Natural killer cell (primary cell): ENCODE data around the gene PLEKHG5. TPM values are rescaled to one million over a fixed set of nuclear protein-coding genes. Genes with fewer than 3 reads are reported as not detected.

Source experiments
- ATAC-seq, 3 donors: fragments of 150-1000 bp in 2 of 3; fragments of 200-7000 bp in 1 of 3; cut with Tn5 transposase; 1 replicate in 1 of 3; 2 replicates in 2 of 3; pipeline ENCODE4 v1.10.0; 2021; ENCODE audit warnings: mild to moderate bottlenecking in 2 of 3, moderate library complexity in 2 of 3
- DNase-seq, 2 donors: peaks; one replicate each; pipeline versions ENCODE4 v3.0.0 to v3.0.0-alpha.2; 2013 to 2021; ENCODE audit warnings: mixed read lengths in 1 of 2
- H3K27ac ChIP-seq: one replicate; pipeline ENCODE4 v1.5.1; 2013; ENCODE audit warnings: mild to moderate bottlenecking, low read length
- H3K27me3 ChIP-seq: one replicate; pipeline ENCODE4 v1.6.1; 2013; ENCODE audit warnings: low read length; ENCODE audit not compliant: control insufficient read depth, insufficient read depth
- H3K36me3 ChIP-seq: one replicate; pipeline ENCODE4 v1.6.1; 2013; ENCODE audit warnings: low read length; ENCODE audit not compliant: control insufficient read depth, insufficient read depth
- H3K4me1 ChIP-seq: one replicate; pipeline ENCODE4 v1.6.1; 2013; ENCODE audit warnings: low read length; ENCODE audit not compliant: control insufficient read depth, insufficient read depth
- H3K4me3 ChIP-seq: one replicate; pipeline ENCODE4 v1.5.1; 2013; ENCODE audit warnings: low read length
- H3K9me3 ChIP-seq: one replicate; pipeline ENCODE4 v1.6.1; 2013; ENCODE audit warnings: low read length; ENCODE audit not compliant: control insufficient read depth, insufficient read depth
- H3K27ac Mint-ChIP-seq, 2 donors: one replicate each; pipeline ENCODE4 v1.8.0; 2022; ENCODE audit warnings: mild to moderate bottlenecking in 2 of 2, mixed read lengths in 2 of 2, moderate library complexity in 1 of 2
- H3K27me3 Mint-ChIP-seq, 2 donors: one replicate each; pipeline ENCODE4 v1.8.0; 2022; ENCODE audit warnings: low read depth in 2 of 2, mixed read lengths in 2 of 2
- H3K36me3 Mint-ChIP-seq: one replicate; pipeline ENCODE4 v1.8.0; 2022; ENCODE audit warnings: mixed read lengths
- H3K4me1 Mint-ChIP-seq, 2 donors: one replicate each; pipeline ENCODE4 v1.8.0; 2022; ENCODE audit warnings: mixed read lengths in 2 of 2
- H3K4me3 Mint-ChIP-seq: one replicate; pipeline ENCODE4 v1.8.0; 2022; ENCODE audit warnings: mild to moderate bottlenecking, moderate library complexity, mixed read lengths
- H3K9me3 Mint-ChIP-seq, 2 donors: one replicate each; pipeline ENCODE4 v1.8.0; 2022; ENCODE audit warnings: mixed read lengths in 2 of 2
- WGBS: methylation state at CpG from one replicate; pipeline ENCODE4 v1.1.7; 2013; ENCODE audit warnings: missing lambda C conversion rate; ENCODE audit not compliant: insufficient coverage; 5-methylcytosine and 5-hydroxymethylcytosine counted together
- intact Hi-C: fragments of 100-400 bp; cut with micrococcal nuclease; formaldehyde crosslinking; loops from one replicate; pipeline ENCODE4 v1.14.2; 2022
- total RNA-seq, 4 donors: library from RNA; stranded (reverse); fragments of 120-200 nt in 1 of 4; gene quantifications; one replicate each; pipeline versions ENCODE4 v1.2.3 to v1.2.4, GENCODE V29; 2013 to 2022
- TF ChIP-seq, protein P1 (sequence below): fragments of 200-600 bp; IDR thresholded peaks from one replicate; pipeline ENCODE4 v1.8.0; 2022; ENCODE audit warnings: antibody characterized with exemption

Gene PLEKHG5
- total RNA-seq, 3 donors from 2014 or later (not counting 1 experiment from before 2014, with no cell fraction given) = 0.16 to 1.1 (median 0.54) TPM

DNA sequence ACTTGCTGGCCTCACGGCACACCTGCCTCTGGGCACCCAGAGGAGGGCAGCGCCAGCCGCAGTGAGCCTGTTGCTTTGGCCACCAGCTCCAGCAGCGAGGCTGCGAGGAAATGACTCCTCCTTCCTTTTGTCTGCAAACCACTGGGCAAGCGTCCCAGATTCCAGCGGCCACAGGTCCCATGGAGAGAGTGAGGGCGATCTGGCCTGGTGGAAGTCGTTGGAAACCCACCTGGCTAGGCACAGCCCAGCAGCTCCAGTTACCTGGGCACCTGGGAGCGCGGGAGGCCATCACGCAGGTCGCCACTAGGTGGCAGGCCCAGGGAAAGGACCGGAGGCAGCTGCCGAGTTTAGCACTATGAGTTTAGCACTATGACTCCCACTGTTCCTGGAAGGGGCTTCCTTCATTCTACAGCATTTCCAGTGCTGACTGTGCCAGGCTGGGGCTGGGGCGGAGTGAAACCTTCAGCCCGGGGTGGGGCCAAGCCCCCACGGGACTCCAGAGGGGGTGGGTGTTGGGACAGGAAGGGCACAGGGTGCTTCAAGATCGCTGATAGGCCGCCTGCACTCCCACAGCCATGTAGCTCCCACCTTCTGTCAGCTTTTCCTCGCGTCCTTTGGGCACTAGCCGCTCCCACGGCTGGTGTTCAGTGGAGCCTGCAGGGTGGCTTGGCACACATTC, 68.0 kb downstream of the PLEKHG5 start:
- H3K4me3 ChIP-seq = no peak overlapping the region
- intact Hi-C loops = no loop called here
- H3K27ac Mint-ChIP-seq = no peak overlapping the region

DNA sequence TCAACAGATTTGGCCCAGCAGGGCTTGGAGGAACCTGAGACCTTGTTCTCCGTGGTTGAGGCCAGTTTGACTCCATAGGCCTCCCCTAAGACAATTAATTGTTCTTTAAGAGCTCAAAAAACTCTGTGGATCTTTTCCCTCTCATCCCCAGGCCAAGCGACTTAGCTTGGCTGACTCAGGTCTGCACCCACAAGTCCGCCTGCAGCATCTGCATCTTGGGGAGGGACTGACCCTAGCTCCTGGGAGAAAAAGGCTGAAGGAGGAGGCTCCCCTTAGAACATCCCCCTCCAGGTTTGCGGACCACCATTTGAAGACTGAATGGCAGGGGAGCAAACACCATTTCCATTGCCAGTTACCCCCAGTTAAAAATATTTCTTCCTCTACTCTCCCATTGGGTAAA, 70.2 kb downstream of the PLEKHG5 start:
- no peak overlapping the region for H3K27ac Mint-ChIP-seq
- intact Hi-C loops = no loop called here
- TF ChIP-seq, protein P1, sequence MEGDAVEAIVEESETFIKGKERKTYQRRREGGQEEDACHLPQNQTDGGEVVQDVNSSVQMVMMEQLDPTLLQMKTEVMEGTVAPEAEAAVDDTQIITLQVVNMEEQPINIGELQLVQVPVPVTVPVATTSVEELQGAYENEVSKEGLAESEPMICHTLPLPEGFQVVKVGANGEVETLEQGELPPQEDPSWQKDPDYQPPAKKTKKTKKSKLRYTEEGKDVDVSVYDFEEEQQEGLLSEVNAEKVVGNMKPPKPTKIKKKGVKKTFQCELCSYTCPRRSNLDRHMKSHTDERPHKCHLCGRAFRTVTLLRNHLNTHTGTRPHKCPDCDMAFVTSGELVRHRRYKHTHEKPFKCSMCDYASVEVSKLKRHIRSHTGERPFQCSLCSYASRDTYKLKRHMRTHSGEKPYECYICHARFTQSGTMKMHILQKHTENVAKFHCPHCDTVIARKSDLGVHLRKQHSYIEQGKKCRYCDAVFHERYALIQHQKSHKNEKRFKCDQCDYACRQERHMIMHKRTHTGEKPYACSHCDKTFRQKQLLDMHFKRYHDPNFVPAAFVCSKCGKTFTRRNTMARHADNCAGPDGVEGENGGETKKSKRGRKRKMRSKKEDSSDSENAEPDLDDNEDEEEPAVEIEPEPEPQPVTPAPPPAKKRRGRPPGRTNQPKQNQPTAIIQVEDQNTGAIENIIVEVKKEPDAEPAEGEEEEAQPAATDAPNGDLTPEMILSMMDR = no peak
- DNase-seq = no peak
- peaks cover 0 to 8% of the 10 kb centered on the region in 2 donors for H3K4me1 Mint-ChIP-seq
- Histone ChIP-seq H3K9me3 (no peaks in the 10 kb centered on the region), H3K4me3 (no peak overlapping the region), H3K4me1 (peaks cover 32% of the 10 kb centered on the region), H3K27ac (no peak overlapping the region), H3K27me3 (peaks cover 60% of the 10 kb centered on the region), H3K36me3 (no peaks in the 10 kb centered on the region)
- ATAC-seq = no peak
- H3K27me3 Mint-ChIP-seq = peaks cover 16 to 45% of the 10 kb centered on the region in 2 donors
- H3K4me3 Mint-ChIP-seq = peak overlapping the region; percentile 13
- 74% methylated on average over 2 of the region's 4 CpGs for WGBS
- H3K36me3 Mint-ChIP-seq = no peaks in the 10 kb centered on the region
- H3K9me3 Mint-ChIP-seq = no peaks in the 10 kb centered on the region

More for the DNA sequence above, 68.0 kb downstream of the PLEKHG5 start:
- Histone ChIP-seq H3K4me1 (peaks cover 32% of the 10 kb centered on the region), H3K9me3 (no peaks in the 10 kb centered on the region), H3K36me3 (no peaks in the 10 kb centered on the region), H3K27ac (no peak overlapping the region), H3K27me3 (peaks cover 43% of the 10 kb centered on the region)
- Mint-ChIP-seq H3K36me3 (no peaks in the 10 kb centered on the region), H3K4me1 (peaks cover 0 to 8% of the 10 kb centered on the region in 2 donors), H3K9me3 (no peaks in the 10 kb centered on the region), H3K27me3 (peaks cover 16 to 40% of the 10 kb centered on the region in 2 donors), H3K4me3 (no peak overlapping the region)
- WGBS = 7% methylated on average over 24 of the region's 24 CpGs
- ATAC-seq (peak; percentile 52 to 72 (median 69)), DNase-seq (peak; percentile 41 to 84)
- TF ChIP-seq, protein P1 = peak; percentile 70

DNA sequence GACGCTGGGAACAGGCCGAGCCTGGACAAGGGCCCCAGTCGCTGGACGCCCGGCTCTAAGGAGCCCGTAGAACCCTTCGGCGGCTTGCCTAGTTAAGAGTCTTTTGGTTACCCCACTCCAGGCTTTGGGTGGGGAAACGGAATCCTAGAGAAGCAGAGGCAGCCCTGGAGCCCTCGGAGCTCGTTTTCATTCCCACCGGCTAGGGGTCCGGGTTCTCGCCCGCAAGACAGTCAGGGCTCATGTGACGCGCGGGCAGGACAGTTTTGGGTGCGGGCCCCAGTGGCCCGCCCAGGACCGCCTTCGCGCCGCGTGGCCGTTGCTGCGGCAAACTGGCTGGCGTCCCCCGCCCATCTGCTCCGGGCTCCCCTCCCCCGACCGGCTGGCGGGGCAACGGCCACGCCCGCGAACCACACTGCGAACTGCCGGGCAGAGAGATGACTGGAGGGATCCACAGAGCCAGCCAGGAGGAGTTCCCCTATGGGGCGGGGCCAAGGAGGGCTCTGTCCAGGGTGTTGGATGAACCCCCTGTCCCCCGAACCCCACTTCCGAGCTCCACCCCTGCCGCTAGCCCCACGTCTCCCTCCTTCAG, 70.9 kb downstream of the PLEKHG5 start:
- H3K4me1 Mint-ChIP-seq = peaks cover 0 to 8% of the 10 kb centered on the region in 2 donors
- H3K36me3 ChIP-seq = no peaks in the 10 kb centered on the region
- peaks cover 19 to 49% of the 10 kb centered on the region in 2 donors for H3K27me3 Mint-ChIP-seq
- H3K27ac Mint-ChIP-seq = no peak overlapping the region
- intact Hi-C loops = no loop called here
- peaks cover 31% of the 10 kb centered on the region for H3K4me1 ChIP-seq
- no peaks in the 10 kb centered on the region for H3K9me3 ChIP-seq
- H3K4me3 Mint-ChIP-seq = no peak overlapping the region
- no peak for DNase-seq
- WGBS = 6% methylated on average over 44 of the region's 44 CpGs
- H3K27me3 ChIP-seq = peaks cover 53% of the 10 kb centered on the region
- no peaks in the 10 kb centered on the region for H3K9me3 Mint-ChIP-seq
- no peak overlapping the region for H3K4me3 ChIP-seq
- peak in 1 of 3 donors; percentile 38 for ATAC-seq
- no peaks in the 10 kb centered on the region for H3K36me3 Mint-ChIP-seq
- H3K27ac ChIP-seq = no peak overlapping the region
- TF ChIP-seq, protein P1 = no peak
